Measurements from ENCODE around the gene BLOC1S1.

BLOC1S1 gene

GRCh38 chr12:55728939-55729818 is 13.3 kb downstream of the BLOC1S1 start, which contains the start of gene CD63:
Gene CD63, minus strand, starts transcription at chr12:55729009. Its CDS starts 668 bp downstream, at chr12:55728341.
- DNase-seq = peak; percentile 89

GRCh38 chr12:55729819-55730818 is 14.3 kb downstream of the BLOC1S1 start:
- peak; percentile 60 for DNase-seq

GRCh38 chr12:55732288-55732687 is 16.4 kb downstream of the BLOC1S1 start:
- no peak for DNase-seq

- no peak for DNase-seq
These were observed 17.2 kb downstream of the BLOC1S1 start for GRCh38 chr12:55733021-55733555.

- DNase-seq = no peak
These were observed 18.0 kb downstream of the BLOC1S1 start for GRCh38 chr12:55733858-55734257.

GRCh38 chr12:55734595-55734994 is 18.7 kb downstream of the BLOC1S1 start:
- DNase-seq = no peak

- no peak for DNase-seq
These were observed 20.2 kb downstream of the BLOC1S1 start for GRCh38 chr12:55736076-55736475.

GRCh38 chr12:55736780-55737580 is 21.1 kb downstream of the BLOC1S1 start:
- DNase-seq = peak; percentile 86

- no peak for DNase-seq
These were observed 21.8 kb downstream of the BLOC1S1 start for GRCh38 chr12:55737581-55738122.

- peak; percentile 91 for DNase-seq
These were observed 22.5 kb downstream of the BLOC1S1 start for GRCh38 chr12:55738123-55739024.

GRCh38 chr12:55739025-55739378 is 23.2 kb downstream of the BLOC1S1 start:
- no peak for DNase-seq

- DNase-seq = no peak
These were observed 26.3 kb downstream of the BLOC1S1 start for GRCh38 chr12:55741931-55742680.

- DNase-seq = peak; percentile 83
These were observed 27.0 kb downstream of the BLOC1S1 start, which contains the start of gene GDF11 for GRCh38 chr12:55742719-55743405. Gene GDF11, plus strand, starts transcription at chr12:55743122. Its CDS starts 195 bp downstream, at chr12:55743317.

GRCh38 chr12:55743406-55744339 is 27.8 kb downstream of the BLOC1S1 start:
- peak; percentile 57 for DNase-seq

GRCh38 chr12:55744340-55745030 is 28.6 kb downstream of the BLOC1S1 start:
- peak; percentile 26 for DNase-seq

GRCh38 chr12:55745361-55746173 is 29.7 kb downstream of the BLOC1S1 start:
- DNase-seq = peak; percentile 56
